Neutrophil (primary cell): ENCODE measurements around the gene GNPTG.

Experiments
- H3K27ac ChIP-seq: fragments of 200-600 bp; sonication (generic); 2 replicates; pipeline ENCODE4 v1.5.1; 2016; ENCODE audit warnings: mild to moderate bottlenecking, moderate library complexity
- H3K27me3 ChIP-seq: fragments of 200-600 bp; sonication (generic); 2 replicates; pipeline ENCODE4 v1.6.0; 2016; ENCODE audit warnings: mild to moderate bottlenecking
- H3K36me3 ChIP-seq: fragments of 200-600 bp; sonication (generic); 2 replicates; pipeline ENCODE4 v1.5.1; 2017
- H3K4me1 ChIP-seq, 2 experiments: fragments of 200-600 bp in 1 of 2; sonication (generic) in 1 of 2; 1 replicate in 1 of 2; 2 replicates in 1 of 2; pipeline versions ENCODE4 v1.5.1 to v1.6.1; 2013 to 2016; ENCODE audit warnings: low read depth in 1 of 2, low read length in 1 of 2, mild to moderate bottlenecking in 1 of 2, moderate library complexity in 1 of 2; ENCODE audit not compliant: control insufficient read depth in 1 of 2, insufficient read depth in 1 of 2
- H3K4me3 ChIP-seq, 2 experiments: fragments of 200-600 bp in 1 of 2; sonication (generic) in 1 of 2; 1 replicate in 1 of 2; 2 replicates in 1 of 2; pipeline ENCODE4 v1.5.1; 2013 to 2016; ENCODE audit warnings: low read depth in 1 of 2, low read length in 1 of 2, mild to moderate bottlenecking in 1 of 2, moderate library complexity in 1 of 2
- H3K9me3 ChIP-seq: fragments of 200-600 bp; sonication (generic); 2 replicates; pipeline ENCODE4 v1.5.1; 2016
- CTCF ChIP-seq: fragments of 200-600 bp; sonication (generic); IDR thresholded peaks from 2 replicates; pipeline ENCODE4 v1.5.1; 2016; ENCODE audit warnings: antibody characterized with exemption

GNPTG gene

DNA sequence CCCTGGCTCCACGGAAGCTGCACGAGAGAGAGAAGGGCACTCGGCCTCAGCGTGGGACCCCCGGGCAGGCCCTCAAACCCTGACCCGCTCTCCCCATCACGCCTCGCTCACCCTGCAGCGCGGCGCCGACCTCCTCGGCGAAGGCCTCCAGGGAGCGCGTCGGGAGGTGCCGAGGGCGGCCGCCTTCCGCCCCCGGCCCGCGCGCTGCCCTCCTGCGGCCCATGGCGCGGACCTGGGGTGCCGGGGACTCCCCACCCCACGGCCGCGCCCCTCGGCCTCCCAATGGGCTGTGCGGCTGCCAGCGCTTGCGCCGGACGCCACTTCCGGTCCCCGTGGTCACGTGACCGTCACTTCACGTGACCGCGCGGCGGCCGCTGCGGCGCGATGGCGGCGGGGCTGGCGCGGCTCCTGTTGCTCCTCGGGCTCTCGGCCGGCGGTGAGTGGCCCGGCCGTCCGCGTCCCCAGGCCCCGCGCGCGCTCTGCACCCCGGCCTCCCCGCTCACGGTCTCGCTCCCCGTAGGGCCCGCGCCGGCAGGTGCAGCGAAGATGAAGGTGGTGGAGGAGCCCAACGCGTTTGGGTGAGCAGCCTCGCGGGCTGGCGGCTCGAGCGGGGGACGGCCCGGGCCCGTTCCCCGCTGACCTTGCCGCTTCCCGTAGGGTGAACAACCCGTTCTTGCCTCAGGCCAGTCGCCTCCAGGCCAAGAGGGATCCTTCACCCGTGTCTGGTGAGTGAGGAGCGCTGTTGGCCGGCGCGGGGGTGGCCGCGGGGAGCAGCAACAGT is at the start of gene GNPTG, which contains the start of gene TSR3:
Gene GNPTG, plus strand, starts transcription at position 350 of the 781 bp plus-strand sequence. Its CDS starts 35 bp downstream, at position 385.
Gene TSR3, minus strand, starts transcription at position 297 of the 781 bp plus-strand sequence. Its CDS starts 74 bp downstream, at position 223.
- no peaks in the 10 kb centered on the region for H3K27me3 ChIP-seq
- H3K4me3 ChIP-seq: peak within 1 kb of the TSS; percentile 88 to 94
- peak; percentile 33 for TF ChIP-seq CTCF
- H3K4me1 ChIP-seq: peaks cover 24 to 26% of the 10 kb centered on the region in 2 experiments
- H3K9me3 ChIP-seq: no peaks in the 10 kb centered on the region
- peak within 1 kb of the TSS; percentile 87 for H3K27ac ChIP-seq
- peaks cover 34% of the 10 kb centered on the region for H3K36me3 ChIP-seq

DNA sequence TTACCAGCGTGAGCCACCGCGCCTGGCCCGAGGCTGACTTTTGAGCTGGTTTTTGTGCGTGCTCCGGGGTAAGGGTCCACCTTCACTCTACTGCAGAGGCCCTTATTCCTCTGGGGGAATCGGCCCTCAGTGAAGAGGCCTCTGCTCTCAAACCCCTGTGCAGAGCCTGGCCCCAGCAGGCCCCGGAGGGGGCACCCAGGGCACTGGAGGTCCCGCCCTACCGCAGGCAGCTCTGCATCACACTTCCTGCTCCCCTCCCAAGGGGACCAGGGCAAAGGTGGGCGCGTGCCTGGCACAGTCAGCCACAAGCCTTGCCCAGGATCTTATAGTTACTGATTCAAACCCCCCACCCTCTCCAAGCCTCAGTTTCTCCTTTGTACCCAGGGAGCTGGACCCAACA is 45.9 kb upstream of the GNPTG start:
- Histone ChIP-seq H3K36me3 (no peaks in the 10 kb centered on the region), H3K27me3 (peaks cover 21% of the 10 kb centered on the region), H3K4me1 (peaks cover 14 to 22% of the 10 kb centered on the region in 2 experiments), H3K27ac (no peak overlapping the region), H3K4me3 (no peak overlapping the region), H3K9me3 (no peaks in the 10 kb centered on the region)
- TF ChIP-seq CTCF: no peak

DNA sequence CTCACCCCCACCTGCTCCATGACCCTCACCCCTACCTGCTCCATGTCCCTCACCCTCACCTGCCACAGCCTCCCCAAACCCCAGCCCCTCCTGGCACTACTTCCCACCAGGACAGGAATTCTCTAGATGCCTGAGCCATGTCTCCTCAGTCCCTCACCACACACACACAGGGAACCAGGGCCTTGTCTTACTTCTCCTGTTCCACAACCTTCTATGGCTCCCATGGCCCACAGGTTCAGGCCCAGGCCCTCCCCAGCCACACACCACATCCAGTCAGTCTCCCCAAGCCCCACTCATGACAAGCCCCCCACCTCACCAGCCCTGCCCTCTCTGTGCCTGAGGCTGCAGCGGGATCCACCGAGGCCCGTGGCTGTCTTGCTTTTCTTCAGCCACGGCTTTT is 45.4 kb upstream of the GNPTG start:
- no peak overlapping the region for H3K4me3 ChIP-seq
- peaks cover 19 to 22% of the 10 kb centered on the region in 2 experiments for H3K4me1 ChIP-seq
- H3K27me3 ChIP-seq: peaks cover 16% of the 10 kb centered on the region
- H3K27ac ChIP-seq: no peak overlapping the region
- no peaks in the 10 kb centered on the region for H3K9me3 ChIP-seq
- H3K36me3 ChIP-seq: no peaks in the 10 kb centered on the region
- no peak for TF ChIP-seq CTCF

DNA sequence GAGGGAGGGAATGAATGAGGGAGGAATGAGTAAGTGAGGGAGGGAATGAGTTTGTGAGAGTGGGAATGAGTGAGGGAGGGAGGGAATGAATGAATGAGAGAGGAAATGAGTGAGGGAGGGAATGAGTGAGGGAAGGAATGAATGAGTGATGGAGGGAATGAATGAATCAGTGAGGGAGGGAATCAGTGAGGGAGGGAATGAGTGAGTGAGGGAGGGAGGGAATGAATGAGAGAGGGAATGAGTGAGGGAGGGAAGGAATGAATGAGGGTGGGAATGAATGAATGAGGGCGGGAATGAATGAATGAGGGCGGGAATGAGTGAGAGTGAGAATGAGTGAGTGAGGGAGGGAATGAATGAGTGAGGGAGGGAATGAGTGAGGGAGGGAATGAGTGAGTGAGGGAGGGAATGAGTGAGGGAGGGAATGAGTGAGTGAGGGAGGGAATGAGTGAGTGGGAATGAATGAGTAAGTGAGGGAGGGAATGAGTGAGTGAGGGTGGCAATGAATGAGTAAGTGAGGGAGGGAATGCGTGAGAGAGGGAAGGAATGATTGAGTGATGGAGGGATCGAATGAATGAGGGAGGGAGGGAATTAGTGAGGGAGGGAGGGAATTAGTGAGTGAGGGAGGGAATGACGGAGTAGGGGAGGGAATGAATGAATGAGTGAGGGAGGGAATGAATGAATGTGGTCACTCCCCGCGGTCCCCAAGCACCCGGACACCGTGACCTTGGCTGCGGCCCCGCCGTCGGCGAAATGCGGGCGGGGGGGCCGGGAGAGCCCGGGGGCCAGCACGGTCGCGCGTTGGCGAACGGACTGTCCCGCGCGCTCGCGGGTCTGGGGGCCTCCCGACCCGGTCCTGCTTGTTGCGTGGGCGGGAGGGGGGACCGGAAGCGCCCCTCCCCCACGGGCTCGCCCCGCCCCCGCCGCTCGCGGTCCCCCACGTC is 43.4 kb upstream of the GNPTG start:
- no peak for TF ChIP-seq CTCF

More for the DNA sequence above, 43.4 kb upstream of the GNPTG start:
- H3K27me3 ChIP-seq: peaks cover 5% of the 10 kb centered on the region
- H3K36me3 ChIP-seq: peaks cover 9% of the 10 kb centered on the region
- H3K4me1 ChIP-seq: peaks cover 29 to 35% of the 10 kb centered on the region in 2 experiments
- no peaks in the 10 kb centered on the region for H3K9me3 ChIP-seq
- H3K4me3 ChIP-seq: peak overlapping the region; percentile 89 to 91
- H3K27ac ChIP-seq: peak overlapping the region; percentile 94
